IPS DF 6.9 (cell line): ENCODE results near the gene SYTL2.

Experiments
- DNase-seq: peaks from one replicate; pipeline ENCODE4 v3.0.0-alpha.2; 2013; ENCODE audit warnings: low read depth, low spot score
- H3K27ac ChIP-seq: one replicate; pipeline ENCODE4 v1.5.1; 2013; ENCODE audit warnings: low read length, control low read depth
- H3K27me3 ChIP-seq: 2 replicates; pipeline ENCODE4 v1.6.1; 2013; ENCODE audit warnings: mild to moderate bottlenecking, low read length; ENCODE audit not compliant: control insufficient read depth, insufficient read depth
- H3K36me3 ChIP-seq: 2 replicates; pipeline ENCODE4 v1.6.1; 2013; ENCODE audit warnings: low read length; ENCODE audit not compliant: control insufficient read depth, insufficient read depth
- H3K4me1 ChIP-seq: 2 replicates; pipeline ENCODE4 v1.6.1; 2013; ENCODE audit warnings: low read length; ENCODE audit not compliant: control insufficient read depth, insufficient read depth
- H3K4me3 ChIP-seq: 2 replicates; pipeline ENCODE4 v1.5.1; 2013; ENCODE audit warnings: mild to moderate bottlenecking, low read length
- H3K9me3 ChIP-seq: 2 replicates; pipeline ENCODE4 v1.6.1; 2013; ENCODE audit warnings: low read length, inconsistent platforms; ENCODE audit not compliant: control insufficient read depth, insufficient read depth
- whole genome bisulfite sequencing: extraction: QIAGEN DNeasy Blood & Tissue Kit; methylation state at CpG from one replicate; pipeline ENCODE4 v1.1.7; 2013; ENCODE audit warnings: mixed read lengths, missing lambda C conversion rate; ENCODE audit not compliant: insufficient read length, insufficient coverage; 5-methylcytosine and 5-hydroxymethylcytosine counted together

Gene SYTL2

GRCh38 chr11:85762226-85762625, 48.7 kb downstream of the SYTL2 start:
- no peak overlapping the region for H3K4me3 ChIP-seq
- H3K4me1 ChIP-seq: no peaks in the 10 kb centered on the region
- no peak for DNase-seq
- no peaks in the 10 kb centered on the region for H3K9me3 ChIP-seq
- H3K36me3 ChIP-seq: no peaks in the 10 kb centered on the region
- no peaks in the 10 kb centered on the region for H3K27me3 ChIP-seq
- H3K27ac ChIP-seq: no peak overlapping the region
- no CpG with 5 or more reads among the region's 1 CpG for WGBS

GRCh38 chr11:85759915-85760314, 51.0 kb downstream of the SYTL2 start:
- H3K4me1 ChIP-seq: no peaks in the 10 kb centered on the region
- no peak overlapping the region for H3K4me3 ChIP-seq
- no CpG with 5 or more reads among the region's 2 CpGs for WGBS
- no peaks in the 10 kb centered on the region for H3K9me3 ChIP-seq
- no peak for DNase-seq
- H3K36me3 ChIP-seq: no peaks in the 10 kb centered on the region
- no peaks in the 10 kb centered on the region for H3K27me3 ChIP-seq
- no peak overlapping the region for H3K27ac ChIP-seq

- no peak for DNase-seq
- no peaks in the 10 kb centered on the region for H3K36me3 ChIP-seq
- no peak overlapping the region for H3K27ac ChIP-seq
- no peaks in the 10 kb centered on the region for H3K27me3 ChIP-seq
- no CpG with 5 or more reads among the region's 1 CpG for WGBS
- H3K4me3 ChIP-seq: no peak overlapping the region
- H3K9me3 ChIP-seq: no peaks in the 10 kb centered on the region
- no peaks in the 10 kb centered on the region for H3K4me1 ChIP-seq
Measured at GRCh38 chr11:85758480-85759039, 52.4 kb downstream of the SYTL2 start.

- no CpG with 5 or more reads among the region's 4 CpGs for WGBS
- Histone ChIP-seq H3K36me3 (no peaks in the 10 kb centered on the region), H3K27me3 (no peaks in the 10 kb centered on the region), H3K4me3 (no peak overlapping the region), H3K27ac (no peak overlapping the region), H3K4me1 (no peaks in the 10 kb centered on the region), H3K9me3 (no peaks in the 10 kb centered on the region)
- no peak for DNase-seq
Measured at GRCh38 chr11:85758026-85758425, 52.9 kb downstream of the SYTL2 start.

- no peaks in the 10 kb centered on the region for H3K27me3 ChIP-seq
- no peaks in the 10 kb centered on the region for H3K36me3 ChIP-seq
- H3K4me1 ChIP-seq: no peaks in the 10 kb centered on the region
- no peak overlapping the region for H3K4me3 ChIP-seq
- H3K27ac ChIP-seq: no peak overlapping the region
- WGBS: no CpG with 5 or more reads among the region's 6 CpGs
- DNase-seq: no peak
- H3K9me3 ChIP-seq: no peaks in the 10 kb centered on the region
Measured at GRCh38 chr11:85756401-85757200, 54.3 kb downstream of the SYTL2 start.

- Histone ChIP-seq H3K9me3 (no peaks in the 10 kb centered on the region), H3K4me1 (no peaks in the 10 kb centered on the region), H3K27me3 (no peaks in the 10 kb centered on the region), H3K36me3 (no peaks in the 10 kb centered on the region), H3K4me3 (no peak overlapping the region), H3K27ac (no peak overlapping the region)
- DNase-seq: no peak
- no CpG with 5 or more reads among the region's 1 CpG for WGBS
Measured at GRCh38 chr11:85755701-85756100, 55.2 kb downstream of the SYTL2 start.

GRCh38 chr11:85755285-85755684, 55.7 kb downstream of the SYTL2 start:
- H3K27me3 ChIP-seq: no peaks in the 10 kb centered on the region
- no peak for DNase-seq
- H3K4me1 ChIP-seq: peaks cover 2% of the 10 kb centered on the region; the same call in 1 of the 2 replicates
- no CpG with 5 or more reads among the region's 2 CpGs for WGBS
- no peaks in the 10 kb centered on the region for H3K9me3 ChIP-seq
- H3K27ac ChIP-seq: no peak overlapping the region
- H3K36me3 ChIP-seq: no peaks in the 10 kb centered on the region
- no peak overlapping the region for H3K4me3 ChIP-seq

- Histone ChIP-seq H3K4me1 (peaks cover 8% of the 10 kb centered on the region), H3K9me3 (no peaks in the 10 kb centered on the region), H3K36me3 (no peaks in the 10 kb centered on the region), H3K27me3 (no peaks in the 10 kb centered on the region), H3K27ac (no peak overlapping the region), H3K4me3 (no peak overlapping the region)
- no peak for DNase-seq
- WGBS: no CpG with 5 or more reads among the region's 7 CpGs
Measured at GRCh38 chr11:85752890-85753581, 57.9 kb downstream of the SYTL2 start.

- Histone ChIP-seq H3K27me3 (no peaks in the 10 kb centered on the region), H3K36me3 (no peaks in the 10 kb centered on the region), H3K9me3 (no peaks in the 10 kb centered on the region), H3K4me1 (peaks cover 8% of the 10 kb centered on the region), H3K4me3 (no peak overlapping the region), H3K27ac (no peak overlapping the region)
- DNase-seq: no peak
- no CpG with 5 or more reads among the region's 4 CpGs for WGBS
Measured at GRCh38 chr11:85752201-85752889, 58.6 kb downstream of the SYTL2 start.

- H3K4me1 ChIP-seq: peaks cover 8% of the 10 kb centered on the region
- DNase-seq: no peak
Measured at GRCh38 chr11:85751724-85752123, 59.2 kb downstream of the SYTL2 start.

More at GRCh38 chr11:85751724-85752123, 59.2 kb downstream of the SYTL2 start:
- H3K27me3 ChIP-seq: no peaks in the 10 kb centered on the region
- no peaks in the 10 kb centered on the region for H3K9me3 ChIP-seq
- H3K4me3 ChIP-seq: no peak overlapping the region
- no peak overlapping the region for H3K27ac ChIP-seq
- no peaks in the 10 kb centered on the region for H3K36me3 ChIP-seq
